GM12872 (cell line): ENCODE data around the gene ADCY5.

Experiments
- CTCF ChIP-seq: IDR thresholded peaks from 3 replicates; pipeline ENCODE4 v1.5.1; 2011; ENCODE audit warnings: low read depth, mild to moderate bottlenecking, low read length, moderate library complexity; ENCODE audit not compliant: insufficient read depth

Gene ADCY5

GRCh38 chr3:123375014-123375940, 73.6 kb downstream of the ADCY5 start:
- no peak for TF ChIP-seq CTCF

GRCh38 chr3:123374016-123374415, 74.9 kb downstream of the ADCY5 start:
- no peak for TF ChIP-seq CTCF

GRCh38 chr3:123373474-123373987, 75.4 kb downstream of the ADCY5 start:
- no peak for TF ChIP-seq CTCF

GRCh38 chr3:123372686-123373473, 76.0 kb downstream of the ADCY5 start:
- no peak for TF ChIP-seq CTCF

GRCh38 chr3:123371859-123372685, 76.8 kb downstream of the ADCY5 start:
- no peak for TF ChIP-seq CTCF

GRCh38 chr3:123371426-123371825, 77.5 kb downstream of the ADCY5 start:
- TF ChIP-seq CTCF = no peak
